Lung (tissue), 12 donors: ENCODE results near the gene MLLT1. TPM values are rescaled to one million over a fixed set of nuclear protein-coding genes. Genes with fewer than 3 reads are reported as not detected.

Experiments used
- ATAC-seq: fragments of 200-7000 bp; cut with Tn5 transposase; one replicate; pipeline ENCODE4 v1.9.1; 2020; ENCODE audit warnings: moderate number of reproducible peaks; ENCODE audit not compliant: insufficient read depth, low FRiP score
- DNase-seq, 3 donors: peaks; one replicate each; pipeline ENCODE4 v3.0.0-alpha.2; 2013 to 2017
- H3K27ac ChIP-seq, 2 donors: one replicate each; pipeline ENCODE4 v1.5.1; 2013; ENCODE audit warnings: mild to moderate bottlenecking in 2 of 2, moderate library complexity in 2 of 2, control low read depth in 1 of 2, inconsistent platforms in 1 of 2, low read depth in 1 of 2, low read length in 1 of 2
- H3K27me3 ChIP-seq, 3 donors: one replicate each; pipeline ENCODE4 v1.5.1; 2013; ENCODE audit warnings: low read length in 2 of 3; ENCODE audit not compliant: control insufficient read depth in 3 of 3, insufficient read depth in 3 of 3
- H3K36me3 ChIP-seq, 4 donors: one replicate each; pipeline ENCODE4 v1.5.1; 2013; ENCODE audit warnings: low read length in 4 of 4, mild to moderate bottlenecking in 1 of 4, moderate library complexity in 1 of 4; ENCODE audit not compliant: control insufficient read depth in 4 of 4, insufficient read depth in 4 of 4
- H3K4me1 ChIP-seq, 5 donors: one replicate each; pipeline ENCODE4 v1.5.1; 2013; ENCODE audit warnings: low read length in 5 of 5, mild to moderate bottlenecking in 2 of 5, moderate library complexity in 1 of 5; ENCODE audit not compliant: control insufficient read depth in 5 of 5, insufficient read depth in 5 of 5
- H3K4me3 ChIP-seq: one replicate; pipeline ENCODE4 v1.5.1; 2013; ENCODE audit warnings: mild to moderate bottlenecking, control low read depth, moderate library complexity
- H3K9ac ChIP-seq, 2 donors: one replicate each; pipeline ENCODE4 v1.5.1; 2013; ENCODE audit warnings: low read length in 2 of 2, control low read depth in 1 of 2; ENCODE audit not compliant: insufficient read depth in 1 of 2
- H3K9me3 ChIP-seq, 4 donors: one replicate each; pipeline ENCODE4 v1.5.1; 2013; ENCODE audit warnings: low read length in 3 of 4, mild to moderate bottlenecking in 1 of 4, moderate library complexity in 1 of 4; ENCODE audit not compliant: control insufficient read depth in 4 of 4, insufficient read depth in 3 of 4
- WGBS, 2 donors: extraction: QIAGEN DNeasy Blood & Tissue Kit; methylation state at CpG; one replicate each; pipeline ENCODE4 v1.1.7; 2013; 5-methylcytosine and 5-hydroxymethylcytosine counted together
- polyA plus RNA-seq, 2 donors: library from polyadenylated mRNA; stranded (reverse); fragments of 200-250 nt; gene quantifications; one replicate each; pipeline ENCODE4 v1.2.1, GENCODE V29; 2013
- total RNA-seq, 2 donors: library from RNA; depleted of rRNA in 1 of 2; stranded (reverse); fragments of >200 nt in 1 of 2; gene quantifications; one replicate each; pipeline ENCODE4 v1.2.1, GENCODE V29; 2014 to 2021
- TF ChIP-seq, protein P1 (sequence below): IDR thresholded peaks from 2 replicates; pipeline ENCODE4 v1.5.1; 2012; ENCODE audit warnings: mild to moderate bottlenecking; ENCODE audit errors: control extremely low read depth, extremely low read depth
- donor health status: control.
- donor health status: control.
- donor health status: Bipolar disorder and iron deficiency.
- donor health status: healthy.
- donor health status: DM: yes; HTN: yes; CAD: no.

Gene MLLT1
- total and polyA plus RNA-seq, 4 donors = 24.8 to 120 (median 36.2) TPM

DNA sequence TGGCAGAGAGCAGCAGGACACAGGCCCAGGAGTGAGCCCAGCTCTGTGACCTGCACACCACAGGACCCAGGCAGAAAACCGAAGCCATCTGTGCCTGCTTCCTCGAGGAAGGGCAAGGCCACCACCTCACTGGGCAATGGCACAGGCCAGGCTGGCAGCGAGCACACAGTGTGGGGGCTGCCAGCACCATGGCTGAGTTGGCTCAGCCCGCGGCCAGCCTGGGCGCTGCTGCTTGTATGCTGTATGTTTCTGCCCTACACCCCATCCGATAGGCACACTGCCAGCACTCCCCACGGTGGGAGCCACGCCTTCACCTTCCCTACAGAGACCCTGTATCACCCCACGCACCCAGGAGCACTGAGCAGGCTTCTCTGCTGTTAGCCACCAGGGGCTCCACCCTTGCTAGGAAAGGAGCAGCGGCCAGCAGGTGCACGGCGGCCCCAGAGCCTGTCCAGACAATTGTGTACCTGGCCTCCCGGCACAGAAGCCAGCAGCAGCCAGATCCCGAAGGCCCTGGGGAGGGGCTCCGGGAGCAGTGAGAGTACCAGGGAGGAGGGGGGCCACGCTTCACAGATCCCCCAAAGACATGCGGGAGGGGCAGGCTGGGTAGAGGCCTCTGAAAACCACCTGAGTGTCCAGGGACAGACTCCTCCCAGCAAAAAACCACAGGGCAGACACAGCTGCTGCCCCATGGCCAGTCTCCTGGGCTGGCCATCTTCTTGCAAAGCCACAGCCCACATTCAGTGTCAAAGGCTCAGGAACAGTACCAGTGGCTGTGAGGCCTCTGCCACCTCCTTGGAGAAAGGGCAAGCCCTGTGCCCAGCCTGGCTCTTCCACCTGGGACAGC is 56.1 kb downstream of the MLLT1 start:
- Histone ChIP-seq H3K27me3 (no peaks in the 10 kb centered on the region), H3K4me3 (no peak overlapping the region), H3K36me3 (peaks cover 0 to 54% (median 17%) of the 10 kb centered on the region in 4 donors), H3K9ac (no peak overlapping the region), H3K27ac (peak overlapping the region in 1 of 2 donors; percentile 43), H3K4me1 (peaks cover 0 to 39% (median 11%) of the 10 kb centered on the region in 5 donors), H3K9me3 (no peaks in the 10 kb centered on the region)
- TF ChIP-seq, protein P1, sequence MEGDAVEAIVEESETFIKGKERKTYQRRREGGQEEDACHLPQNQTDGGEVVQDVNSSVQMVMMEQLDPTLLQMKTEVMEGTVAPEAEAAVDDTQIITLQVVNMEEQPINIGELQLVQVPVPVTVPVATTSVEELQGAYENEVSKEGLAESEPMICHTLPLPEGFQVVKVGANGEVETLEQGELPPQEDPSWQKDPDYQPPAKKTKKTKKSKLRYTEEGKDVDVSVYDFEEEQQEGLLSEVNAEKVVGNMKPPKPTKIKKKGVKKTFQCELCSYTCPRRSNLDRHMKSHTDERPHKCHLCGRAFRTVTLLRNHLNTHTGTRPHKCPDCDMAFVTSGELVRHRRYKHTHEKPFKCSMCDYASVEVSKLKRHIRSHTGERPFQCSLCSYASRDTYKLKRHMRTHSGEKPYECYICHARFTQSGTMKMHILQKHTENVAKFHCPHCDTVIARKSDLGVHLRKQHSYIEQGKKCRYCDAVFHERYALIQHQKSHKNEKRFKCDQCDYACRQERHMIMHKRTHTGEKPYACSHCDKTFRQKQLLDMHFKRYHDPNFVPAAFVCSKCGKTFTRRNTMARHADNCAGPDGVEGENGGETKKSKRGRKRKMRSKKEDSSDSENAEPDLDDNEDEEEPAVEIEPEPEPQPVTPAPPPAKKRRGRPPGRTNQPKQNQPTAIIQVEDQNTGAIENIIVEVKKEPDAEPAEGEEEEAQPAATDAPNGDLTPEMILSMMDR = no peak
- ATAC-seq = no peak
- no peak for DNase-seq
- 73 to 86% methylated on average over 17 to 18 of the region's 18 CpGs for WGBS, 2 donors

DNA sequence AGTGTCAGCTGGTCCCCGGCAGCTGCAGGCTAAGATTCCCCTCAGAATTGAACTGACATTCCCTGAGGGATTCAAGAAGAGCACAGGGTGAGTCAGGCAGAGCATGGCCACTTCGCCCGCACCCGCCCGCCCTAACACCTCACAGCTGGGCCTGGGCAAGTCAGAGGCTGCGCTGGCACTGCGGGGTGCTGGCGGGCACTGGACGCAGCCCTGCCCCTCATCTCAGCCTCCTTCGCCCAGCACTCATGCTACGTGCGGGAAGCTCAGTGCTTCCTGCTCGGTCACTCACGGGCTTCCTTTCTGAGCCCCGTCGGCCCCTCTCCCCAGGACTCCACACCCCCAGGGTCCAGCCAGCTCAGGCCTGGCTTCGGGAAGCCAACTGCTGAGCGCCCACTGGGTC is 56.9 kb downstream of the MLLT1 start:
- Histone ChIP-seq H3K9me3 (no peaks in the 10 kb centered on the region), H3K4me3 (no peak overlapping the region), H3K4me1 (peaks cover 4 to 39% (median 16%) of the 10 kb centered on the region in 5 donors), H3K9ac (no peak overlapping the region), H3K27ac (peak overlapping the region in 1 of 2 donors; percentile 43), H3K27me3 (no peaks in the 10 kb centered on the region), H3K36me3 (peaks cover 0 to 56% (median 17%) of the 10 kb centered on the region in 4 donors)
- DNase-seq (no peak), ATAC-seq (no peak)
- WGBS, 2 donors = 74 to 84% methylated on average over 18 of the region's 18 CpGs
- TF ChIP-seq, protein P1 = no peak

DNA sequence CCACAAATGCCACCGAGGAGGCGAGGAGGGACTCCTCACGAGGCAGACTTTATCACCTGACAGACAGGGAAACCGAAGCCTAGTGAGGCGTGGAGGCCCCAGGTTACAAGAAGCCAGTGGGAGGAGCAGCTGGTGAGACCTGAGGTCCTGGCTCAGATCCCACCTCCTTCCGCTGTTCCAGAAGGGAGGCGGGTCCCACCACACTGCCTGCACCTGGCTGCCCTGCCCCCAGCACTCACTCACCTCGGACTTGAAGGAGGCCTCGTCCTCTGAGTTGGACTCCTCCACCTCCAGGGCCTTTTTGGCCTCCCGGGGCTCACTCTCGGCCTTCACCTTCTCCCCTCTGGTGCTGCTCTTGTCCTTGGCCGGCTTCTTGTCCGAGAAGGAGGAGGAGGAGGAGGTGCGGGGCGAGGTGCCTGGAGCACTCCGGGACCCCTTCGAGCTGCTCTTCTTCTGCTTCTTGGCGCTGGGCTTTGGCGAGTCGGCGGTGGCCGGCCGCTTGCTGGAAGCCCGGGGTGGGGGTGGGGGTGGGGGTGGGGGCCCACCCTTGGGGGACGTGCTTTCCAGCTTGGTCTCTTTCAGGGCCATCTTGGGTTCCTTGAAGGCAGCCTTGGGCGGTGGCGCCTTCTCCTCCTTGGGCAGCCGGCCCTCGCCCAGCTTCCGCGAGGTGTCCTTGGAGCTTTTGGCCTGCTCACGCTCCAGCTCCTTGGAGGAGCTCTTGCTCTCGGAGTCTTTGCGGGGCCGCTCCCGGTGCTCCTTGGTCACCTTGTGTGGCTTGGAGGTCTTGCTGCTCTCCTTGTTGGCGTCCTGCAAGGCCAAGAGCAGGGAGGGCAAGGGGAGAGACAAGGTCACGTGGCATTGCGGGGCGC is 57.7 kb downstream of the MLLT1 start:
- Histone ChIP-seq H3K36me3 (peaks cover 0 to 60% (median 17%) of the 10 kb centered on the region in 4 donors), H3K27me3 (no peaks in the 10 kb centered on the region), H3K9ac (no peak overlapping the region), H3K27ac (peak overlapping the region in 1 of 2 donors; percentile 23), H3K4me1 (peaks cover 8 to 47% (median 20%) of the 10 kb centered on the region in 5 donors), H3K4me3 (no peak overlapping the region), H3K9me3 (no peaks in the 10 kb centered on the region)
- 92 to 95% methylated on average over 36 to 40 of the region's 40 CpGs for WGBS, 2 donors
- ATAC-seq (no peak), DNase-seq (no peak)
- TF ChIP-seq, protein P1 = no peak
